Neural progenitor cell (in vitro differentiated cells): ENCODE results near the gene SLC29A1. TPM values are rescaled to one million over a fixed set of nuclear protein-coding genes. Genes with fewer than 3 reads are reported as not detected.

ENCODE experiments used
- DNase-seq: peaks from one replicate; pipeline ENCODE4 v3.0.0-alpha.2; 2016; ENCODE audit warnings: low spot score
- H2AFZ ChIP-seq: fragments of 200-600 bp; sonication (generic); replicated peaks from 2 replicates; pipeline ENCODE4 v1.6.1; 2016; ENCODE audit warnings: antibody characterized with exemption
- H3F3A ChIP-seq: fragments of 200-600 bp; sonication (generic); 2 replicates; pipeline ENCODE4 v1.6.1; 2016; ENCODE audit warnings: antibody characterized with exemption, low read depth
- H3K27ac ChIP-seq: fragments of 200-600 bp; sonication (generic); 2 replicates; pipeline ENCODE4 v1.5.1; 2016; ENCODE audit warnings: mild to moderate bottlenecking
- H3K27me3 ChIP-seq: fragments of 200-600 bp; sonication (generic); 2 replicates; pipeline ENCODE4 v1.6.1; 2016; ENCODE audit warnings: mild to moderate bottlenecking, moderate library complexity
- H3K36me3 ChIP-seq: fragments of 200-600 bp; sonication (generic); 2 replicates; pipeline ENCODE4 v1.5.1; 2016
- H3K4me1 ChIP-seq: fragments of 200-600 bp; sonication (generic); 2 replicates; pipeline ENCODE4 v1.6.1; 2016; ENCODE audit warnings: mixed run types
- H3K4me2 ChIP-seq: fragments of 200-600 bp; sonication (generic); 2 replicates; pipeline ENCODE4 v1.6.1; 2016
- H3K4me3 ChIP-seq: fragments of 200-600 bp; sonication (generic); 2 replicates; pipeline ENCODE4 v1.5.1; 2016
- H3K79me2 ChIP-seq: fragments of 200-600 bp; sonication (generic); 2 replicates; pipeline ENCODE4 v1.6.1; 2016; ENCODE audit warnings: low read depth
- H3K9ac ChIP-seq: fragments of 200-600 bp; sonication (generic); 2 replicates; pipeline ENCODE4 v1.6.1; 2016
- H3K9me3 ChIP-seq: fragments of 200-600 bp; sonication (generic); 2 replicates; pipeline ENCODE4 v1.5.1; 2016; ENCODE audit warnings: low read depth
- H4K20me1 ChIP-seq: fragments of 200-600 bp; sonication (generic); 2 replicates; pipeline ENCODE4 v1.6.1; 2016; ENCODE audit warnings: low read depth
- H3K27ac Mint-ChIP-seq: 3 replicates; pipeline ENCODE4 v1.8.0; 2021; ENCODE audit warnings: mixed read lengths
- H3K27me3 Mint-ChIP-seq: 2 replicates; pipeline ENCODE4 v1.8.0; 2022; ENCODE audit warnings: low read depth, mild to moderate bottlenecking, inconsistent platforms, moderate library complexity, mixed read lengths; ENCODE audit not compliant: insufficient read depth
- H3K36me3 Mint-ChIP-seq: 3 replicates; pipeline ENCODE4 v1.8.0; 2021; ENCODE audit warnings: mixed read lengths
- H3K4me1 Mint-ChIP-seq: 3 replicates; pipeline ENCODE4 v1.8.0; 2021; ENCODE audit warnings: mixed read lengths
- H3K4me3 Mint-ChIP-seq: 3 replicates; pipeline ENCODE4 v1.8.0; 2021; ENCODE audit warnings: mild to moderate bottlenecking, moderate library complexity, mixed read lengths
- H3K9me3 Mint-ChIP-seq: 3 replicates; pipeline ENCODE4 v1.8.0; 2020; ENCODE audit warnings: mixed read lengths
- CTCF ChIP-seq: fragments of 200-600 bp; sonication (generic); IDR thresholded peaks from 2 replicates; pipeline ENCODE4 v1.5.1; 2017; ENCODE audit warnings: antibody characterized with exemption, mild to moderate bottlenecking
- EZH2 ChIP-seq: fragments of 200-600 bp; sonication (generic); IDR thresholded peaks from 2 replicates; pipeline ENCODE4 v1.6.1; 2017; ENCODE audit warnings: antibody characterized with exemption, mild to moderate bottlenecking, moderate library complexity
- EZH2phosphoT487 ChIP-seq: fragments of 200-600 bp; sonication (generic); IDR thresholded peaks from 2 replicates; pipeline ENCODE4 v1.6.1; 2017; ENCODE audit warnings: antibody characterized with exemption
- total RNA-seq: library from RNA; depleted of rRNA; stranded (reverse); fragments of >200 nt; gene quantifications from 2 replicates; pipeline ENCODE4 v1.2.3, GENCODE V29; 2015; ENCODE audit warnings: low replicate concordance

Gene SLC29A1
- total RNA-seq, 1 donor from 2014 or later, result 34.8 TPM

DNA sequence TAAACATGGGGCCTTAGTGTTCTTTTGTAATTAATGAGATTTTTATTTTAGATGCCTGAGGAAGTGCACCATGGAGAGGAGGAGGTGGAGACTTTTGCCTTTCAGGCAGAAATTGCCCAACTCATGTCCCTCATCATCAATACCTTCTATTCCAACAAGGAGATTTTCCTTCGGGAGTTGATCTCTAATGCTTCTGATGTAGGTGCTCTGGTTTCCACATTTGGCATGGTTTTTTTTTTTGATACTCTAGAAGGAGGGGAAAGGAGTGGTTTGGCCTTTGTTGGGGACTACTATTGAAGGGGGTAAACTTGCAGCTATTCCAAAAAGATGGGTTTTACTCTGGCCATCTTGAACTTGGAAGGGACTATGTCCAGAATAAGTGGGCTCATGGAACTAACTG lies 25.2 kb downstream of the SLC29A1 start:
- H3K9me3 ChIP-seq, result no peaks in the 10 kb centered on the region
- H3F3A ChIP-seq, result peaks cover 74% of the 10 kb centered on the region
- Mint-ChIP-seq H3K4me3 (peak overlapping the region; percentile 99), H3K4me1 (peaks cover 38% of the 10 kb centered on the region), H3K9me3 (no peaks in the 10 kb centered on the region), H3K27me3 (peaks cover 25% of the 10 kb centered on the region), H3K27ac (peak overlapping the region; percentile 11), H3K36me3 (peaks cover 47% of the 10 kb centered on the region)
- peak overlapping the region; percentile 88 for H3K9ac ChIP-seq
- no peak for TF ChIP-seq EZH2phosphoT487
- TF ChIP-seq EZH2, result no peak
- no peak for TF ChIP-seq CTCF
- peak overlapping the region; percentile 81 for H3K4me2 ChIP-seq
- no peak for DNase-seq
- peak overlapping the region; percentile 35 for H3K27ac ChIP-seq
- H3K36me3 ChIP-seq, result peaks cover 30% of the 10 kb centered on the region
- no peaks in the 10 kb centered on the region for H3K27me3 ChIP-seq
- peaks cover 66% of the 10 kb centered on the region for H4K20me1 ChIP-seq
- peaks cover 69% of the 10 kb centered on the region for H3K79me2 ChIP-seq
- no peak overlapping the region for H2AFZ ChIP-seq
- peaks cover 31% of the 10 kb centered on the region for H3K4me1 ChIP-seq
- peak overlapping the region; percentile 95 for H3K4me3 ChIP-seq

DNA sequence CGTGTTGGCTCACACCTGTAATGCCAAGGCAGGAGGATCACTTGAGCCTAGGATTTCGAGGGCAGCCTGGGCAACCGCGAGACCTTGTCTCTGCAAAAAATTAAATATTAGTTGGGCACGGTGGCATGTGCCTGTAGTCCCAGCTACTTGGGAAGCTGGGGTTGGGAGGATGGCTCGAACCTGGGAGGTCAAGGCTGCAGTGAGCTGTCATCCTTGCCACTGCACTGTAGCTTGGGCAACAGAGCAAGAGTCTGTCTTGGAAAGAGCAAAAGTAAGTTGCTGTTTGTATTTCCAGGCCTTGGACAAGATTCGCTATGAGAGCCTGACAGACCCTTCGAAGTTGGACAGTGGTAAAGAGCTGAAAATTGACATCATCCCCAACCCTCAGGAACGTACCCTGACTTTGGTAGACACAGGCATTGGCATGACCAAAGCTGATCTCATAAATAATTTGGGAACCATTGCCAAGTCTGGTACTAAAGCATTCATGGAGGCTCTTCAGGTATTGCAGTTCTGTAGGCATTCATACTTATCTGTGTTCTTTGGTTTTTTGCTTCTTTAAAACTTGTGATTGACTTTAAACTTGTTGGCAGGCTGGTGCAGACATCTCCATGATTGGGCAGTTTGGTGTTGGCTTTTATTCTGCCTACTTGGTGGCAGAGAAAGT lies 25.8 kb downstream of the SLC29A1 start:
- Histone ChIP-seq H3K79me2 (peaks cover 75% of the 10 kb centered on the region), H4K20me1 (peaks cover 73% of the 10 kb centered on the region), H3K36me3 (peaks cover 35% of the 10 kb centered on the region), H3K4me1 (peaks cover 31% of the 10 kb centered on the region), H3K27ac (peak overlapping the region; percentile 35), H3K4me2 (peak overlapping the region; percentile 81), H3F3A (peaks cover 80% of the 10 kb centered on the region), H3K9ac (no peak overlapping the region), H3K27me3 (no peaks in the 10 kb centered on the region), H3K9me3 (no peaks in the 10 kb centered on the region), H2AFZ (no peak overlapping the region), H3K4me3 (peak overlapping the region; percentile 95)
- peak overlapping the region; percentile 11 for H3K27ac Mint-ChIP-seq
- H3K27me3 Mint-ChIP-seq, result peaks cover 25% of the 10 kb centered on the region
- H3K4me3 Mint-ChIP-seq, result peak overlapping the region; percentile 99
- DNase-seq, result no peak
- TF ChIP-seq EZH2 (no peak), CTCF (no peak), EZH2phosphoT487 (no peak)
- H3K9me3 Mint-ChIP-seq, result no peaks in the 10 kb centered on the region
- H3K36me3 Mint-ChIP-seq, result peaks cover 49% of the 10 kb centered on the region
- peaks cover 36% of the 10 kb centered on the region for H3K4me1 Mint-ChIP-seq

DNA sequence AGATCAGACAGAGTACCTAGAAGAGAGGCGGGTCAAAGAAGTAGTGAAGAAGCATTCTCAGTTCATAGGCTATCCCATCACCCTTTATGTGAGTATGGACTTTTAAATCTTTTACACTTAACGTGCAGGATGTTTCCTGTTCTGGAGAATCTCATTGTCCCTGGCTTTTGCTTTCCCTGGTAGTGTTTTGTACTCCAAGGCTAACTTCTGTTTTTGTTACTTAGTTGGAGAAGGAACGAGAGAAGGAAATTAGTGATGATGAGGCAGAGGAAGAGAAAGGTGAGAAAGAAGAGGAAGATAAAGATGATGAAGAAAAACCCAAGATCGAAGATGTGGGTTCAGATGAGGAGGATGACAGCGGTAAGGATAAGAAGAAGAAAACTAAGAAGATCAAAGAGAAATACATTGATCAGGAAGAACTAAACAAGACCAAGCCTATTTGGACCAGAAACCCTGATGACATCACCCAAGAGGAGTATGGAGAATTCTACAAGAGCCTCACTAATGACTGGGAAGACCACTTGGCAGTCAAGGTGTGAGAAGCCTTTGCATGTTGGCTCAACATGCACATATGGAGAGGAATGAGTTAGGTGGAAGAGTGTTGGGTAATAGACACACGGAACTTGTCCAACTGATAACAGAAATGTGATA lies 26.8 kb downstream of the SLC29A1 start:
- no peak overlapping the region for H3K4me3 Mint-ChIP-seq
- no peak overlapping the region for H3K4me3 ChIP-seq

More for the DNA sequence above, 26.8 kb downstream of the SLC29A1 start:
- no peak overlapping the region for H3K4me2 ChIP-seq
- H3K4me1 Mint-ChIP-seq, result peaks cover 39% of the 10 kb centered on the region
- no peak overlapping the region for H3K9ac ChIP-seq
- H3K4me1 ChIP-seq, result peaks cover 26% of the 10 kb centered on the region
- H3K27ac ChIP-seq, result no peak overlapping the region
- peaks cover 54% of the 10 kb centered on the region for H3K36me3 Mint-ChIP-seq
- peaks cover 81% of the 10 kb centered on the region for H3K79me2 ChIP-seq
- H3K9me3 ChIP-seq, result no peaks in the 10 kb centered on the region
- H3K27ac Mint-ChIP-seq, result no peak overlapping the region
- DNase-seq, result no peak
- H3K27me3 Mint-ChIP-seq, result peaks cover 29% of the 10 kb centered on the region
- TF ChIP-seq EZH2phosphoT487, result no peak
- no peak for TF ChIP-seq EZH2
- TF ChIP-seq CTCF, result no peak
- H4K20me1 ChIP-seq, result peaks cover 82% of the 10 kb centered on the region
- H3F3A ChIP-seq, result peaks cover 84% of the 10 kb centered on the region
- H3K27me3 ChIP-seq, result no peaks in the 10 kb centered on the region
- H3K9me3 Mint-ChIP-seq, result no peaks in the 10 kb centered on the region
- no peak overlapping the region for H2AFZ ChIP-seq
- H3K36me3 ChIP-seq, result peaks cover 35% of the 10 kb centered on the region
